ENCODE measurements around the gene UFD1. TPM values are rescaled to one million over a fixed set of nuclear protein-coding genes. Genes with fewer than 3 reads are reported as not detected.

UFD1 gene
- total RNA-seq, 1 experiment from 2014 or later, result 74.4 TPM

DNA sequence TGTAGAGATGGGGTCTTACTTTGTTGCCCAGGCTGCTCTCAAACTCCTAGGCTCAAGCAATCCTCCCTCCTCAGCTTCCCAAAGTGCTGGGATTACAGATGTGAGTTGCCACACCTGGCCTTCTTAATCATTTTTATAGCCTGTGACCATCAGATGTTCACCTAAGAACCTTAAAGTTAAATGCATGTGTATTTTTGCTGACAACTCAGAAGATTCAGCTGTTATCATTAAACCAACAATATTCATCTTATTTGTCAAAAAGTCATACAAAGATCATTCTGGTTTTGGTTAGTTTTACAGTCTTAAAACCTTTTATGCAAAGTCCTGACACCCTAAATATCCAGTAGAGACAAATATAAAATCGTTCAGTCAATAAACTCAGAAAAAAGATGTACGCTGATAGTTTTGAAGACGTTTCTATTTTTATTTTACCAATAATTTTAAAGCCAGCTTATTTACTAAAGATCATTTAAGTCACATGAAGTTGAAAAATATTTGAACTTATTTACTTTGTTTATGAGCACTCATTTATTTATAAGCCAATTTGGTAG lies 23.0 kb upstream of the UFD1 start:
- H4K5ac ChIP-seq (ENCODE audit: insufficient read length, low read depth, low read length), result no peak overlapping the region
- Mint-ChIP-seq H3K27me3 (ENCODE audit: low read depth) (no peaks in the 10 kb centered on the region; the same call in 1 of the 2 replicates), H3K4me3 (no peak overlapping the region), H3K9me3 (no peaks in the 10 kb centered on the region), H3K36me3 (ENCODE audit: insufficient read depth in 1 of 3, low read depth in 3 of 3) (peaks cover 11 to 51% (median 28%) of the 10 kb centered on the region in 3 experiments), H3K4me1 (peaks cover 9% of the 10 kb centered on the region in 2 experiments), H3K27ac (no peak overlapping the region)
- no peak overlapping the region for H3K4ac ChIP-seq (ENCODE audit: low read depth, low read length)
- no peaks in the 10 kb centered on the region for H3K27me3 ChIP-seq (ENCODE audit: insufficient read depth, low read length)
- no CpG with 5 or more reads among the region's 3 CpGs for WGBS (ENCODE audit: extremely low coverage, insufficient read length, low lambda C conversion rate)
- no peaks in the 10 kb centered on the region for H3K23me2 ChIP-seq (ENCODE audit: insufficient read length, low read depth, low read length, poor library complexity, severe bottlenecking)
- no peak for DNase-seq
- H3K9me3 ChIP-seq (ENCODE audit: control insufficient read depth, low read depth, low read length), result no peaks in the 10 kb centered on the region
- no peak overlapping the region for H3K23ac ChIP-seq (ENCODE audit: insufficient read length, low read depth, low read length)
- H4K91ac ChIP-seq (ENCODE audit: insufficient read length, low read depth, low read length), result no peak overlapping the region
- H3K4me2 ChIP-seq (ENCODE audit: insufficient read depth, insufficient read length, low read length), result no peak overlapping the region
- no peak overlapping the region for H2BK15ac ChIP-seq (ENCODE audit: low read depth, low read length)
- H3K79me2 ChIP-seq (ENCODE audit: insufficient read depth, low read length), result no peaks in the 10 kb centered on the region
- no peak overlapping the region for H3T11ph ChIP-seq (ENCODE audit: low read length)
- H2AK5ac ChIP-seq (ENCODE audit: insufficient read length, low read length), result no peak overlapping the region
- H3K56ac ChIP-seq (ENCODE audit: insufficient read length, low read depth, low read length), result no peak overlapping the region
- H2AFZ ChIP-seq (ENCODE audit: low read length), result no peak overlapping the region
- H2BK12ac ChIP-seq (ENCODE audit: insufficient read length, low read depth, low read length), result no peak overlapping the region
- H4K8ac ChIP-seq (replicated peaks; ENCODE audit: insufficient read length, low read depth, low read length), result no peak overlapping the region
- H3K9ac ChIP-seq (ENCODE audit: extremely low read depth, insufficient read length, low read length), result no peak overlapping the region
- H2BK120ac ChIP-seq (ENCODE audit: low read depth, low read length, poor library complexity, severe bottlenecking), result no peak overlapping the region
- no peak overlapping the region for H2BK5ac ChIP-seq (ENCODE audit: insufficient read length, low read length)
- H3K4me1 ChIP-seq (ENCODE audit: insufficient read depth, low read length), result no peaks in the 10 kb centered on the region; the same call in 1 of the 2 replicates
- H3K27ac ChIP-seq (ENCODE audit: insufficient read length, low read depth, low read length), result no peak overlapping the region
- no peak overlapping the region for H3K14ac ChIP-seq (ENCODE audit: insufficient read depth, low read length)
- no peak overlapping the region for H3K18ac ChIP-seq (ENCODE audit: insufficient read length, low read depth, low read length)
- TF ChIP-seq, protein P1, sequence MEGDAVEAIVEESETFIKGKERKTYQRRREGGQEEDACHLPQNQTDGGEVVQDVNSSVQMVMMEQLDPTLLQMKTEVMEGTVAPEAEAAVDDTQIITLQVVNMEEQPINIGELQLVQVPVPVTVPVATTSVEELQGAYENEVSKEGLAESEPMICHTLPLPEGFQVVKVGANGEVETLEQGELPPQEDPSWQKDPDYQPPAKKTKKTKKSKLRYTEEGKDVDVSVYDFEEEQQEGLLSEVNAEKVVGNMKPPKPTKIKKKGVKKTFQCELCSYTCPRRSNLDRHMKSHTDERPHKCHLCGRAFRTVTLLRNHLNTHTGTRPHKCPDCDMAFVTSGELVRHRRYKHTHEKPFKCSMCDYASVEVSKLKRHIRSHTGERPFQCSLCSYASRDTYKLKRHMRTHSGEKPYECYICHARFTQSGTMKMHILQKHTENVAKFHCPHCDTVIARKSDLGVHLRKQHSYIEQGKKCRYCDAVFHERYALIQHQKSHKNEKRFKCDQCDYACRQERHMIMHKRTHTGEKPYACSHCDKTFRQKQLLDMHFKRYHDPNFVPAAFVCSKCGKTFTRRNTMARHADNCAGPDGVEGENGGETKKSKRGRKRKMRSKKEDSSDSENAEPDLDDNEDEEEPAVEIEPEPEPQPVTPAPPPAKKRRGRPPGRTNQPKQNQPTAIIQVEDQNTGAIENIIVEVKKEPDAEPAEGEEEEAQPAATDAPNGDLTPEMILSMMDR (conservative IDR thresholded peaks at IDR 0.05), result no peak
- no peaks in the 10 kb centered on the region for H3K79me1 ChIP-seq (ENCODE audit: insufficient read depth, low read depth, low read length, poor library complexity, severe bottlenecking)
- no peak overlapping the region for H2BK20ac ChIP-seq (ENCODE audit: low read depth, low read length, poor library complexity, severe bottlenecking)
- H4K20me1 ChIP-seq (ENCODE audit: control insufficient read depth, insufficient read depth, insufficient read length), result no peaks in the 10 kb centered on the region

All from H9 (cell line).